ENCODE measurements around the gene SVOP.
A peak's percentile ranks its signal among the peaks of the same experiment; 100 is the strongest.

The SVOP gene

GRCh38 chr12:108973629-108974152 lies 47.2 kb downstream of the SVOP start:
- no peak for DNase-seq

- DNase-seq, result no peak
These were observed 48.5 kb downstream of the SVOP start for GRCh38 chr12:108972358-108972757.

- no peak for DNase-seq
These were observed 51.2 kb downstream of the SVOP start for GRCh38 chr12:108969622-108970021.

GRCh38 chr12:108967869-108968540 lies 52.9 kb downstream of the SVOP start:
- DNase-seq, result no peak

GRCh38 chr12:108966378-108967151 lies 54.3 kb downstream of the SVOP start:
- no peak for DNase-seq

- DNase-seq, result no peak
These were observed 55.0 kb downstream of the SVOP start for GRCh38 chr12:108965886-108966285.

GRCh38 chr12:108964371-108965352 lies 56.2 kb downstream of the SVOP start:
- no peak for DNase-seq

GRCh38 chr12:108962256-108962655 lies 58.6 kb downstream of the SVOP start:
- DNase-seq, result no peak

- DNase-seq, result no peak
These were observed 60.9 kb downstream of the SVOP start for GRCh38 chr12:108959748-108960655.

- no peak for DNase-seq
These were observed 65.5 kb downstream of the SVOP start for GRCh38 chr12:108955225-108955835.

GRCh38 chr12:108950991-108951739 lies 69.7 kb downstream of the SVOP start:
- peak; percentile 77 to 78 for DNase-seq

GRCh38 chr12:108949976-108950375 lies 70.9 kb downstream of the SVOP start:
- no peak for DNase-seq

GRCh38 chr12:108948367-108948766 lies 72.5 kb downstream of the SVOP start:
- DNase-seq, result no peak

GRCh38 chr12:108947097-108947496 lies 73.8 kb downstream of the SVOP start:
- DNase-seq, result no peak

- no peak for DNase-seq
These were observed 80.7 kb downstream of the SVOP start for GRCh38 chr12:108940138-108940537.

- peak; percentile 35 to 40 for DNase-seq
These were observed 81.3 kb downstream of the SVOP start for GRCh38 chr12:108939594-108939993.

- DNase-seq, result no peak
These were observed 82.5 kb downstream of the SVOP start for GRCh38 chr12:108938247-108938924.

- no peak for DNase-seq
These were observed 85.6 kb downstream of the SVOP start for GRCh38 chr12:108935159-108935763.

GRCh38 chr12:108933949-108934348 lies 86.9 kb downstream of the SVOP start:
- no peak for DNase-seq

- no peak for DNase-seq
These were observed 90.1 kb downstream of the SVOP start for GRCh38 chr12:108930756-108931155.

Measured in CD4-positive, alpha-beta T cell treated with Interleukin-4 for 1 hour (primary cell).